Suppressor macrophage treated with lipopolysaccharide for 1 hour (primary cell): ENCODE results near the gene MAP3K6.
"Not testable (repeated sequence)": the region's sequence is repeated elsewhere in the genome, so short reads cannot be mapped to it uniquely, and the experiment has no call there.

Experiments used
- DNase-seq, 3 donors: peaks; one replicate each; pipeline ENCODE4 v3.0.0-alpha.2; 2020 to 2022

The MAP3K6 gene, protein sequence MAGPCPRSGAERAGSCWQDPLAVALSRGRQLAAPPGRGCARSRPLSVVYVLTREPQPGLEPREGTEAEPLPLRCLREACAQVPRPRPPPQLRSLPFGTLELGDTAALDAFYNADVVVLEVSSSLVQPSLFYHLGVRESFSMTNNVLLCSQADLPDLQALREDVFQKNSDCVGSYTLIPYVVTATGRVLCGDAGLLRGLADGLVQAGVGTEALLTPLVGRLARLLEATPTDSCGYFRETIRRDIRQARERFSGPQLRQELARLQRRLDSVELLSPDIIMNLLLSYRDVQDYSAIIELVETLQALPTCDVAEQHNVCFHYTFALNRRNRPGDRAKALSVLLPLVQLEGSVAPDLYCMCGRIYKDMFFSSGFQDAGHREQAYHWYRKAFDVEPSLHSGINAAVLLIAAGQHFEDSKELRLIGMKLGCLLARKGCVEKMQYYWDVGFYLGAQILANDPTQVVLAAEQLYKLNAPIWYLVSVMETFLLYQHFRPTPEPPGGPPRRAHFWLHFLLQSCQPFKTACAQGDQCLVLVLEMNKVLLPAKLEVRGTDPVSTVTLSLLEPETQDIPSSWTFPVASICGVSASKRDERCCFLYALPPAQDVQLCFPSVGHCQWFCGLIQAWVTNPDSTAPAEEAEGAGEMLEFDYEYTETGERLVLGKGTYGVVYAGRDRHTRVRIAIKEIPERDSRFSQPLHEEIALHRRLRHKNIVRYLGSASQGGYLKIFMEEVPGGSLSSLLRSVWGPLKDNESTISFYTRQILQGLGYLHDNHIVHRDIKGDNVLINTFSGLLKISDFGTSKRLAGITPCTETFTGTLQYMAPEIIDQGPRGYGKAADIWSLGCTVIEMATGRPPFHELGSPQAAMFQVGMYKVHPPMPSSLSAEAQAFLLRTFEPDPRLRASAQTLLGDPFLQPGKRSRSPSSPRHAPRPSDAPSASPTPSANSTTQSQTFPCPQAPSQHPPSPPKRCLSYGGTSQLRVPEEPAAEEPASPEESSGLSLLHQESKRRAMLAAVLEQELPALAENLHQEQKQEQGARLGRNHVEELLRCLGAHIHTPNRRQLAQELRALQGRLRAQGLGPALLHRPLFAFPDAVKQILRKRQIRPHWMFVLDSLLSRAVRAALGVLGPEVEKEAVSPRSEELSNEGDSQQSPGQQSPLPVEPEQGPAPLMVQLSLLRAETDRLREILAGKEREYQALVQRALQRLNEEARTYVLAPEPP (N-terminal part only)

DNA sequence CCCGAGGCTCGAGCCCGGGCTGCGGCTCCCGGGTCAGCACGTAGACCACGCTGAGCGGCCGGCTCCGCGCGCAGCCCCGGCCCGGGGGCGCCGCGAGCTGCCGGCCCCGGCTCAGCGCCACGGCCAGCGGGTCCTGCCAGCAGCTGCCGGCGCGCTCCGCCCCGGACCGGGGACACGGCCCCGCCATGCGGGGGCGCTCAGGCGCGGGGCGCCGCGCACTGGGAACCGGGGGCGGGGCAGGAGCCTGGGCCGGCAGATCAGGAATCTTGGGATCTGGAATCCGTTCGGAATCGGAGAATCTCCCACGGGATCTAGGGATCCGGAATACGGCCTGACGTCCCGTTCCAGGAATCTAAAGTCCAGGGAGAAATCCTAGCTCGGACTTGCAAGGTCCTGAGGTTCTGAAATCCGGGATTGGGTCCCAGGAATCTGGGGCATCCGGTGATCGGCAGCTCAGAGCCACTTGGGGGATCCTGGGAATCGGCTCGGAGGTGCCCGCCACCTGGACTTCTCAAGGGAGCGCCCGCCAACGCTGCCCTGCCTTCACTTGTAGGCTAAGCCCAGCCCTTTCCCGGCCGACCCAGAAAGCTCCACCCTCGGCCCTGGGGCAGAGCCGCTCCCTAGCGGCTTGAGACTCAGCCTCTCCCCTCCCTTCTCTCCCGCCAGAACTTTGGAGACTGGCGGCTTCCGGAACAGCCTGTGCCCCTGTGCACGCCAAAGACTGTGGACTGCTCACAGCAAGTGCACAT is at the start of gene MAP3K6:
MAP3K6 (minus strand) TSS at position 551 of the 749 bp plus-strand sequence; CDS start at position 187, 364 bp downstream.
- DNase-seq, result peak; percentile 77 to 88 (median 77)

DNA sequence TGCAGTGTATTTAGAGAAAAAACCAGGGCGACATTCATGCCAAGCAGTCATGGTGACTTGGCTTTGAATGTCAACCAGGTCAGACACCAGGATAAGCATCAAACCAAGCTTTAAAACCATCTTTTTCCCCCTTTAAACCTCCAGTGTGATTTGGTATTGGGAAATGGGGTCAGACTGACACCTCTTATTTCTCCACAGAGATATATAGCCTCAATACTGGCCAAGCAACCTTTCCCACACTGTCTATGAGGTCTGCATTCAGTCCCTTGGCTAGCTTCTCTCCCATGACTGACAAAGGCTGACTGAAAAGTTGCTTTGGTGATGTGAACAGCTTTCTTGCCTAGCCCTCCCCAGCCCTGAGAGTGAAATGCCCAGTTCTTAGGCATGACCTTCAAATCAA is 47.3 kb upstream of the MAP3K6 start:
- DNase-seq, result no peak

DNA sequence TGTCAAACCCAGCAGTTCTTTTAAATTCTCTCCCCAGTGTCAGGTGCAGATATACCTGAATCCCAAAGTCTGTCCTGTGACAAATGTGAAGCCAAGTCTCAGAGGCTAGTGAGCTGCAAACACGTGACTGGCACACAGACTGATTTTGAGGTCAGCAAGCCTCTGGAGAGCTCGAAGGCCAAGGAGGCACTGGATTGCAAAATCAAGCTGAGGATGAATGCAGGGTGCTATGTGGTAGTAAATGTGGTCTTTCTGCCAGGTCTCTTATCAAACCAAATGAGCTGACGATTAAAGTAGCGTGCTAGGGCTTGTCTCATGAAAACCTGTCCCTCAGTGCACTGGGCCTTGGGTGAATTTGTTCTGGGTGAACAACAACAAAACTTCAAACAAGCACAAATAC is 46.2 kb upstream of the MAP3K6 start:
- no peak for DNase-seq

DNA sequence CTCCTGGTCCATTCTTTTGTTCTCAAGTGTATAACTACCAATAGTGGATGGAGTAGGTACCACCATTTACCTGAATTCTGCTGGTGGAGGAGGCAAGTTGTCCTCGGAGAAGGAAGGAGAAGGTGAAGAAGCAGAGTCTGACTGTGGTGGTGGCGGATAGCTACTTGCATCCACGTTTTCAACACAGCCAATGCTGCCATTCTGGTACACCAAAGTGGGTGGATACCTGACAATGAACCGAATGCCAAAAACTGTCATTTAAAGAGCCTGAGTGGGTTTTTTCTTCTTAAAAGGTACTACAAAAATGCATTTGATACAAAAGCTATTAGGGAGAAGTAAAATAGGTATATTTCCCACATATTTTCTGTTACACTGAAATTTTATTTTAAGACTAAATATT is 45.7 kb upstream of the MAP3K6 start:
- no peak for DNase-seq

DNA sequence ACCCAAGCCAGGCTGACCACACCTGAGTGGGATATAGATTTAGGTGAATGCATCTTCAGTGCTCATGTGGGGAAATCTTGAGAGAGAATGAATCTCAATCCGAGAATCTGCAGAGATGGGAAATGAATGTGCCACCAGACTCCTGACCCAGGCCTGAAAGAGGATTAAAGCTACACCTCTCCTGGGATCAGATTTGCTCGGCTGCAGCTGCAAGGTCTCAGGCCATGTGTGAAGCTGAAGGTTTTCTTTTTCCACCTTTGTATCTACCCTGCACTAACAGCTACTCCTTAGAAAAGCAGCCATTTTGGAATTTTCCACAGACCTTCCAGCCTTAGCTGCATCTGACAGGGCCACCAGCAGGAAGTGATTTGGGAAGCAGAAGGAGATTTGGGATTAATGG is 43.9 kb upstream of the MAP3K6 start:
- no peak for DNase-seq

DNA sequence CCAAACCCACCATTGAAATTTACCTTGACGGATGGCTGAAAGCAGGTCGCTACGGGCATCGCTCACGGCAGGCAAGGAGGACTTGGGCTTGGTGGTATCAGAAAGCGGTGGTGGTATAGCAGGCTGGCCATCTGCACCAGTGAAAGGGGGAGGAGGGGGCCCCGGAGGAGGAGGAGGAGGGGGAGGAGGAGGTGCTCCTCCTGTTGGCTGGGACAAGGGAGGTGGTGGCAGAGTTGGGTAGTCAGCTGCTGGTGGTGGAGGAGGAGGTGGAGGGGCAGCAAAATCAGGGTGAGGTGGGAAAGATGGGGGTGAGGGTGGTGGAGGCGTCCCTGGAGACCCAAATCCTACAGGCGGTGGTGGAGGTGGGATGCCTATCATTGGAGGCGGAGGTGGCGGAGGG is 42.9 kb upstream of the MAP3K6 start:
- DNase-seq, result no peak

DNA sequence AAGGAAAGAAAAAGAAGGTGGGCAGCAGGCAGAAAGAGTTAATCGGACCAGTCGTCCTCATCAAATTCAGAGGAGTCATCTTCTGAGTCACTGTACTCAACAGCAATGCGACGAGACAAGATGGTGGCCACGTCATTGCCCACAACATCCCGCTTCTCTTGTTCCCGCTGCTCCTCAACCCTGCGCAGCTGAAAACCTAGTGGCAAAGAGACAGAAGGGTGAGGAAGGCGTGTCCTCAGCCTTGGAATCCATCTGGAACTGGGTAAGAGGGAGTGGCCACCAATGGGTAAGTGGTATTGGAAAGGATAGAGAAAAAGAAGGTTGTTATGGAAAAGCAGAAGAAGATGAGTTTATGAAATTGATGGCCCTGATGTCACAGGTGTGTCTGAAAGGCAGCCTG is 41.4 kb upstream of the MAP3K6 start:
- no peak for DNase-seq

DNA sequence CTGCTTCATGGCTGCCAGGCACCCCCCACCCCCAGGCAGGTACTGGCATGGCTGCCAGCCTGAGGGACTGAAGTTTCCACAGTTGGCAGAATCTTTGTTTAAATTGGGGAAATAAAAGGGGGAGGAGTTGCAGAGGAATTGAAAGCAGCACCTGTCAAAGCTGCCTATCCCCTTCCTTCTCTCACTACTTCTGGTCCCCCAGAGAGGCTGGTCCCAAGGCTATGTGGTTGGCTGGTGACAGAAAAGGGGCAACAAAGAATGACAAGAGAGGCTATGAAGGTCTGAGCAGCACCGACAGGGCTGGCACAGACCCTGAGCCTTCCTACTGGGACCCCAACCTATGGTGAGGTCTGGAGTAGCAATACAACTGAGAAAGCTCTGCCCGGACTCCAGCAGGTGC is 40.0 kb upstream of the MAP3K6 start:
- DNase-seq, result not testable (repeated sequence)

DNA sequence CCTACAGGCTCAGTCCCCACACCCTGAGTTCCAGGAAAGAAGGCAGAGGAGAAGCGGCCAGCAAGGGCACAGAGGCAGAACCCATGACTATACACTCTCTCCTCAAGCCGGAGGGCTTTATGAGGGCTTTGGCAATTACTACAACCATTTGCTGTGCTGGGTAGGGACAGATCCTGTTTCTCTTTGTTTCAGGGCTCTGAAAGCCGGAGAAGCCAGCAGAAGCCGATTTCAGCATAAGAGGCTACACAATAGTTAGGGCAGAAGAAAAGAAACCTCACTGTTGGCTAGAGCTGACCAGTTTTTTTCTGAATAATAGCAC is 39.6 kb upstream of the MAP3K6 start:
- no peak for DNase-seq

DNA sequence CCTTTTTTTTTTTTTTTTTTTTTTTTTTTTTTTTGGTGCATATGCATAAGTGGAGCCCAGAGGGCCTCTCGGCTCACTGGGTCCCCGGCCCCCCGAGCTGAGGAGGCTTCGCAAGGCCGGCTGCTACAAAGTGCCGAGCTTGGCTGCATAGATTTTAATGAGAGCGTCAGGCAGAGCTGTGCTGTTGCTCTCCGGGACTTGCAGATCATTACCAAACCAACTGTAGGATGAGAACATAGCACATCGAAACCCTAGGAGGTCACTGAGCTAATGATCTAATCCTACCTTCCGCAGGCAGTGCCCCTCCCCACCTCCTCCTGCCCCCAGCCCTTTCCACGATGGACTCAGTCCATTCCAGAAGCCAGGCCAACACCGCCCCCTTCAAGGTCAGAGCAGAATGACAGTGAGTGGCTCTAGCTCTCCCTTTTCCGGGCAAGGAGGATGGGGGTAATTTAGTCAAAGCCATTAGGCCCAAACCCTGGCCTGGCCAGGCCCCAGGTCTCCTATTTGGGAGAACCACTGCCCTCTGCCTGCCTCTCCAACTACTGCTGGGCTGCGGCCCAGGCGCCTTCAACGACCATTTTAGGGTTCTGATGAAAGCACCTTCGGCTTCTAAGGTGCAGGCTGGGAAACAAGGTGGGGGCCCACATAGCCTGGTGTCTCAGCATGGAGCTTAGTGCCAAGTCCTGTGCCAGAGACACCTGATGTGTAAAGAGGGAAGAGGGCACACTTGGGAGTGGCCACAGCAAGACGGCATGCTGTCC is 39.0 kb upstream of the MAP3K6 start:
- not testable (repeated sequence) for DNase-seq

DNA sequence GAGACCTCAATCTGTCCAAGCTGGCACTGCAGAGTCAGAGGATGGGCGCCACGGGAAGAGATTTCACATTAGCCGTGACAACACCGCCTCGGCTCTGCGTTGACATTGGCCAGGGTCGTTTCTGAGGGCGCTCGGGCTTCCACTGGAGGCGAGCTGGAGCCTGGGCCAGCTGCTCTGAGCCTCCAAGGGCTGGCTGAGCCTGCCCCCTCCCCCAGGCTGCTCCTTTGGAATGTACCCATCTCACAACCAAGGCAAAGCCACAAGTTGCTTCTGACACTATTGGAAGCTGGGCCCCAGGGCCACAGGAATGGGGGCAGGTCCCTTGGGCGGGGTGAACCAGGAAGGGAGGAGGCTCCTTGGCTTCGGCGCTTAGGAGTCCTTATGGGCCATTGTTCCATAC is 38.3 kb upstream of the MAP3K6 start:
- no peak for DNase-seq

DNA sequence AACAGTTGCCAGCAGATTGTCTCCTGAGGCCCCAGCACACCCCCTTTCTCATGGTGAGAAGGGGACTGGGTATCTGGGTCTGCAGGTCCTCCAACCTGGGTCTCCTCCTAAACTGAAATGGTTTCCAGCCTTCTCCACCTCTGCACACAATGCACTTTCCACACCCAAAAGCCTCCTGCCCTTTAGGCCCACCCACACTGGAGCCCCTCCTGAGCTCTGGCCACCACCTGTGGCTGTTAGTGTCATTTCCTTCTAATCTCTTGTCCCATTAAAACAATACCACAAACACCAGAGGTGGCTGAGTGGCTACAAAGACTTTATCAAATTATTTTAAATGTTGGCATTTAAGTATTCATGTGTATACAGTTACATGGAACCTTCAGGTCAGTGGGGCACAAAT is 37.2 kb upstream of the MAP3K6 start:
- DNase-seq, result no peak

DNA sequence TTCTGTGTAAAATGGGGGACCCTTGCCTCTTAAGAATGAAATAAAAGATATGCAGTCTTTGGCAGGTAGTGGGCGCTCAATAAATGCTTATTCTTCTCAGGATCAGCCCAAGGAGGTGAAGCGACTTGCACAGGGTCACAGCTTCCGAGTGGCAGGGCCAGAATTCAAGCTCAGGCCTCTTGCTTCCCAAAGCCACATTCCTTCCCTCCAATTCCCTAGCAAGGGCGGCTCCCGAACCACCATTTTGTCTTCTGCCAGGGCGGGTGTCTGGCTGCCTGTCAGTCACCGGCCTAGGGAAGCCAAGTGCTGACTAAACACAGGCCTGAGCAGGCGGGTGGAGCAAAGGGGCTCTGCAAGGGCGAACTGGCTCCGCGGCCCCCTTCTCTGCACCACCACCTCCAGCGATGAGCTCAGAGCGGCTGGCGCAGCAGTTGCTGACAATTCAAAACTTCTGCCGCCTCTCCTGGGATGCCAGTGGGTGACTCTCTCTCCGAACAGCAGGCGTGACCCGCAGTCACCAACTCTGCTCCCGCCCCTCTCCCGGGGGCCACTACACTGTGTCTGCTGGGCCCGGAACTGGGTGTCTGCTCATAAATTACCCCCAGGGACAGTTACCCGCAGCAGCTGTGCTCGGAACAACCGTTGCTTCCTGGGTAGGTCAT is 36.4 kb upstream of the MAP3K6 start:
- DNase-seq, result peak; percentile 69 to 78 (median 75)

DNA sequence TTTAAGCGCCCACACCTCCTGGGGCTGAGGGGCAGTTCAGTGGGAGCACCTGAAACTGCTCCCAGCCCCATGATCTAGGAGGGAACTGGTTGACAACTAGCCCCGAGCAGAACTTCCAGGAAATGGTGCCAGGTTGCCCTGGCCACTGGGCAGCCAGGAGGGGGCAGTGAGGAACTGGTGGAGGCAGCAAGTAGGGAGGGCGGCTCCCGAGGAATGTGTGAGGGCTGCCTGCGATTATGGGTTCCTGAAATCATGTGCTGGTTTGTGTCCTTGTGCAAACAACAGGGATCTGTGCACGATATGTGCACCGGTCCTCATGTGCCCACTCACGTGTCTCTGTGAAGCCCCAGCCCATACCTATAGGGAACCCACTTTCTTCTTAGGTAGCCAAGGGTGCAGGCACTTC is 35.6 kb upstream of the MAP3K6 start:
- DNase-seq, result peak; percentile 75 to 82 (median 76)

DNA sequence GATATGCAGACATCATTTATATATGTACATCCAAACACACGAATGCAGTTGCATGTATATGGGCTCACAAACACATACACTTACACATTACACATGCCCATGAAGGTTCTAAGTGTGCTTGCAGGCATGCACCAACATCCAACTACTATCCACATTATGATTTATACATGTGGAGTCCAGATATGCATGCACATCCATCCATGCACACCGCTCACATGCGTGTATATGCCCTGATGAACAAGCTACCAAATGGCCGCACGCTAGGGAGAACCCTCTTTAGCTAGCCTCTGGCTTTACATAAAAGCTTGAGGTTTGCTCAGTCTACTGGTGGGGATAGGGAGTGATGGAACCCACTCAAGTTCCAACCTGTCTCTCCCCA is 34.2 kb upstream of the MAP3K6 start:
- DNase-seq, result no peak

DNA sequence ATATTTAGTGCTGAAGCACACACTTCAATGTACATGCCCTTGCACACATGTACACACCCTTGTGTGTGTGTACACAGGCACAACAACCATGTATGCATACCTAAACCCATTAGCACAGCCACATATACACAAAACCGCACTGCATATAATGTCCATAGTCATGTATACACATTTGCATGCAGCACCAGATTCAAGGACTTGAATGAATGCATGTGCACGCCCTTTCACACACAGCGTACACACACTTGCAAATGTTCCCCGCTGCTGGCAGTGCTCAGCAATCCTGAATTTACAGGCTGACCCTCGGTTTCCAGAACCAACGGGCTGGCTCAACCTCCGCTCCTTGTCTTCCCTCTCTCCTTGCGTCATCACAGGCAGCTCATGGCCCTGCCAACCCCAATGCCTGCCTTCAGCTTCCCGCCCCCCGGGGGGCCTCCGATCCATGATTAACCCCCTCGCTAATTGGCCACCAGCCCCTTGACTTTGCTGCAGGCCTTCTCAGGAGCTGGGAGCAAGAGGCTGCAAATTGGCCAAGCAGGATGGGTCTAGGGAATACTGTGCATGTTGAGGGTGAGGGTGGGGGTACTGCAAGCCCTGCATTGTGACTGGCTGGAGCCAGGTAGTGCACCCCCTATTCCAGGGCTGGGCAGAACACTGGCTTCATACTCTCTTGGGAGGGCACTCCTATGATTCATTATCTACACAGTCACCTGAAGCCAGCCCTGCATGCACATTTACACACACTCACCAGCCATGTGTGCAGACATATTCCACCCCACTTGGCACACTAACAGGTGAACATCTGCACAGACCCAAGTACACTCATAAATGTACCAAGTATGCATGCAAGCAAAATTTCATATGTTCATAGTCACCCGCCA is 33.6 kb upstream of the MAP3K6 start:
- DNase-seq, result no peak

DNA sequence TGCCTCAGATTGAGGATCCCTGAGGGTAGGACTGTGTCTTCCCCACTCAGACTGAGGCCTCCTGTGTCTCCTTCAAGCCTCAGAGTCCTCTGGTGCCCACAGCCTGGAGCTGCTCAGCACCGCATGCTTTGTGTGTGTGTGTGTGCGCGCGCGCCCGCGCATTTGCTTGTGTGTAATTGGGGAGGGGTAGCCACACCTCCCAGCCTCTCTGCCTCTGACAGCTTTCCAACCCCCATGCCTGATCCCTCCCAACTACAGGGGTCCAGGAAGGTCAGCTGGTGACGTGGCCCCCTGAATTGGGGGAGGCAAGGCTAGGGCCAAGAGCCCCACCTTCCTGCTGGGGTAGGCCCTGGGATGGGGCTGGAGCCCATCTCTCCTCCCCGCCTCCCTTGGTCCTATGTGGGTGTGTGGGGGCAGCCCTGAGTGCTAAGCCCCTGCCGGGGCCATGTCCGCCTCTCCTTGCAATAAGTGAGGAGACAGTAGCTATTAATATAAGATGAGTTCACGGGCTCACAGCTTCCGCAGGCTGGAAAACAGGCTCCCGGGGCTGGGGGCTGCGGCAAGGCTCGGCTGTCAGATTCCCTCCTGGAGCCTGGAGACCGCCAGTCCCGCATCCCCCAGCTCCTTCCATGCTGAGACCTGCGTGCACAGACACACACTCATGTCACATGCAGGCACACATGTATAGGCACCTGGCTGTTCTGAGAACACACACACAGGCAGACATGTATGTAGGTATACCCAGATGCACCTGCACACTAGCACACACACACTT is 32.7 kb upstream of the MAP3K6 start:
- no peak for DNase-seq

DNA sequence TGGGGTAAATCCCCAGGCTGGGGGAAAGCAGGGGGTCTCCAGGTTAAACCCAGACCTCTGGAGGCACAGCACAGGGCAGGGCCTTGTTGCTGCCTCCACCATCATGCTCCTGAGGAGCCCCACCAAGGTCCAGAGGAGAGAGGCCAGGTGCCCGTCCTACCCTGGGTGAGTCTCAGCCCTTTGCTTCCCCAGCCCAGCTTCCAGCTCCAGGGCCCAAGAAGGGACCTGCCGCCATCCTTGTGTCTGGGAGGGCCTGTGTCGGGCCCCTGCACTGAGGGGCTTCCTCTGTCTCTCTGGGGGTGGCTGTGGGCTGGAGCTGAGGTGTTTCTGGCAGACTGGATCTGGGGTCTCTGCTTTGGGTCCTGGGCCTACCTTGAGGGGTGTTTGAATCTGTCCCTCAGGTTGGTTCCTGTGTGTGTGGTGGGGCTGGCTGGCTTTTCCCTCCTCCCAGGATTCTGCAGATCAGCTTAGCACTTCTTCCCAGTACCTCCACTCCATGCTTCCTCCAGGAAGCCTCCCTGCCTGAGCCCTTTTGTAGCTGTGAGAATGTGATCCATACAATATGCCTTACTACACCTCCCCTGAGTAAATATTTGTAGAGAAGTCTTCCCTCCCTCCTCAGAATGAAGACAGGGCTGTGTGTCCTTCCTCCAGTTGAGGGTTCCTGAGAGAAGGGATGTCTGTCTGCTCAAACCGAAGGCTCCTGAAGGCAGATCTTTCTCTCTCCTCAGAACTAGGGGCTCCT is 31.8 kb upstream of the MAP3K6 start:
- DNase-seq, result no peak

DNA sequence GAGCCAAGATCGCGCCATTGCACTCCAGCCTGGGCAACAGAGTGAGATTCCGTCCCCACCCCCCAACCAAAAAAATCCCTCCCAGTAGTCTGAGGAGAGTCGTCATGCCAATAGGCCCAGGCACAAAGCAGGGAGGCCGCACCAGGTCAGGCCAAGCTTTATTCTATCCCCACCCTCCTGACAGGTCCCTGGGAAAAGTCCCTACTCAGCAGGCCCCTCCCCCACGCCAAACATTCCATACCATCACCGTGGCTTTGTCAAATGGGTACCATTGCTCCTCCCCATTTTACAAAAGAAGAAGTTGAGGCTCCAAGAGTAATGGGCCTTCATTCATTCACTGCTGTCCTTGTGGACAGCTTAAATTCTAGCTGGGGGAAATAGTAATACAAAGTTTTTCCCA is 31.0 kb upstream of the MAP3K6 start:
- DNase-seq, result peak in 1 of 3 donors; percentile 31
